Upper lobe of left lung (tissue), 6 donors: ENCODE measurements around the gene ZNF91. TPM values are rescaled to one million over a fixed set of nuclear protein-coding genes. Genes with fewer than 3 reads are reported as not detected.

Experiments used
- ATAC-seq, 2 donors: fragments of 200-7000 bp; cut with Tn5 transposase; one replicate each; pipeline ENCODE4 v1.9.1; 2022; ENCODE audit warnings: mild to moderate bottlenecking in 2 of 2, moderate library complexity in 2 of 2; ENCODE audit not compliant: low FRiP score in 2 of 2
- DNase-seq, 2 donors: peaks; one replicate each; pipeline ENCODE4 v3.0.0-alpha.2; 2019 to 2020
- H3K27ac ChIP-seq, 4 donors: fragments of 200-600 bp; sonication (generic); one replicate each; pipeline ENCODE4 v1.5.1; 2016 to 2019
- H3K27me3 ChIP-seq, 4 donors: fragments of 200-600 bp; sonication (generic); one replicate each; pipeline ENCODE4 v1.5.1; 2017 to 2019
- H3K36me3 ChIP-seq, 4 donors: fragments of 200-600 bp; sonication (generic); one replicate each; pipeline ENCODE4 v1.5.1; 2016 to 2019
- H3K4me1 ChIP-seq, 4 donors: fragments of 200-600 bp; sonication (generic); one replicate each; pipeline ENCODE4 v1.5.1; 2018 to 2019
- H3K4me3 ChIP-seq, 4 donors: fragments of 200-600 bp; sonication (generic); one replicate each; pipeline ENCODE4 v1.5.1; 2017 to 2019; ENCODE audit warnings: mild to moderate bottlenecking in 2 of 4, moderate library complexity in 1 of 4
- H3K9me3 ChIP-seq, 4 donors: fragments of 200-600 bp; sonication (generic); one replicate each; pipeline ENCODE4 v1.5.1; 2018 to 2019
- EP300 ChIP-seq, 4 donors: sonication (generic); formaldehyde crosslinking; IDR thresholded peaks; one replicate each; pipeline ENCODE4 v1.5.1; 2017; ENCODE audit warnings: antibody characterized with exemption in 4 of 4, control low read depth in 2 of 4
- POLR2A ChIP-seq, 4 donors: fragments of 450-650 bp; IDR thresholded peaks; one replicate each; pipeline ENCODE4 v1.5.1; 2016 to 2017; ENCODE audit warnings: antibody characterized with exemption in 4 of 4, mild to moderate bottlenecking in 2 of 4
- POLR2AphosphoS5 ChIP-seq, 2 donors: sonication (generic); formaldehyde crosslinking; IDR thresholded peaks; one replicate each; pipeline ENCODE4 v1.5.1; 2017; ENCODE audit warnings: antibody characterized with exemption in 2 of 2
- WGBS, 2 donors: methylation state at CpG; one replicate each; pipeline ENCODE4 v1.1.5; 2017 to 2018; 5-methylcytosine and 5-hydroxymethylcytosine counted together
- total RNA-seq, 6 donors: library from RNA; depleted of rRNA in 4 of 6; stranded (reverse); fragments of >200 nt in 4 of 6; gene quantifications; one replicate each; pipeline versions ENCODE4 v1.1.0 to v1.2.1, GENCODE V29; 2016 to 2021
- TF ChIP-seq, protein P1 (sequence below), 6 experiments: fragments of 450-650 bp in 4 of 6; fragments of 200-600 bp in 2 of 6; sonication (generic) in 2 of 6; IDR thresholded peaks; one replicate each; pipeline ENCODE4 v1.5.1; 2016 to 2019; ENCODE audit warnings: antibody characterized with exemption in 6 of 6
- donor health status: DM: no; HTN: no; CAD: no; lungs with moderate emphysema.
- donor health status: DM: no; HTN: yes; CAD: no; lungs with severe emphysema.

The ZNF91 gene
- total RNA-seq, 6 donors from 2014 or later, result 37.2 to 134 (median 53.9) TPM

DNA sequence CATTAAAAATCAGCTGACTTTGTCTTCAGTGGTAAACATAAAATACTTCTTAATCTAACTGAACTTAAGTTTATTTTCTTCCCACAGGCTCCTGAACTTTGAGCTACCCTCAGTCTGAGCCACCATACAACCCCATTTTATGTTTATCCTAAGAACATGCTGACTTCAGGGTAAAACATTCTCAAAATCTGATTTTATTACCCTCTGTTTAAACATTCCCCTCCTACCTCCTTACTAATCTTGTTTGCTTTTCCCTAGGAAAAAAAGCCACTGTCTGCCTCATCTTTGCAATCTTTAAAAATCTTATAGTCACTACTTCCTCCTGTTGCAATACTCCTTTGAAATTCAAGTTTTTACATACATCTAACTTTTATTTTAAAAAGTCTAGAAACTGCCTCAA lies 4.0 kb downstream of the ZNF91 start:
- H3K4me1 ChIP-seq, result peaks cover 20 to 32% (median 23%) of the 10 kb centered on the region in 4 donors
- TF ChIP-seq EP300 (IDR thresholded peaks at IDR 0.05) (no peak), POLR2AphosphoS5 (IDR thresholded peaks at IDR 0.05) (no peak), POLR2A (IDR thresholded peaks at IDR 0.05) (no peak)
- TF ChIP-seq, protein P1, sequence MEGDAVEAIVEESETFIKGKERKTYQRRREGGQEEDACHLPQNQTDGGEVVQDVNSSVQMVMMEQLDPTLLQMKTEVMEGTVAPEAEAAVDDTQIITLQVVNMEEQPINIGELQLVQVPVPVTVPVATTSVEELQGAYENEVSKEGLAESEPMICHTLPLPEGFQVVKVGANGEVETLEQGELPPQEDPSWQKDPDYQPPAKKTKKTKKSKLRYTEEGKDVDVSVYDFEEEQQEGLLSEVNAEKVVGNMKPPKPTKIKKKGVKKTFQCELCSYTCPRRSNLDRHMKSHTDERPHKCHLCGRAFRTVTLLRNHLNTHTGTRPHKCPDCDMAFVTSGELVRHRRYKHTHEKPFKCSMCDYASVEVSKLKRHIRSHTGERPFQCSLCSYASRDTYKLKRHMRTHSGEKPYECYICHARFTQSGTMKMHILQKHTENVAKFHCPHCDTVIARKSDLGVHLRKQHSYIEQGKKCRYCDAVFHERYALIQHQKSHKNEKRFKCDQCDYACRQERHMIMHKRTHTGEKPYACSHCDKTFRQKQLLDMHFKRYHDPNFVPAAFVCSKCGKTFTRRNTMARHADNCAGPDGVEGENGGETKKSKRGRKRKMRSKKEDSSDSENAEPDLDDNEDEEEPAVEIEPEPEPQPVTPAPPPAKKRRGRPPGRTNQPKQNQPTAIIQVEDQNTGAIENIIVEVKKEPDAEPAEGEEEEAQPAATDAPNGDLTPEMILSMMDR (IDR thresholded peaks at IDR 0.05), result no peak
- DNase-seq, result no peak
- no peaks in the 10 kb centered on the region for H3K27me3 ChIP-seq
- no peak overlapping the region for H3K27ac ChIP-seq
- H3K9me3 ChIP-seq, result peaks cover 0 to 21% (median 12%) of the 10 kb centered on the region in 4 donors
- no peak overlapping the region for H3K4me3 ChIP-seq
- peaks cover 0 to 23% (median 17%) of the 10 kb centered on the region in 4 donors for H3K36me3 ChIP-seq
- no peak for ATAC-seq

DNA sequence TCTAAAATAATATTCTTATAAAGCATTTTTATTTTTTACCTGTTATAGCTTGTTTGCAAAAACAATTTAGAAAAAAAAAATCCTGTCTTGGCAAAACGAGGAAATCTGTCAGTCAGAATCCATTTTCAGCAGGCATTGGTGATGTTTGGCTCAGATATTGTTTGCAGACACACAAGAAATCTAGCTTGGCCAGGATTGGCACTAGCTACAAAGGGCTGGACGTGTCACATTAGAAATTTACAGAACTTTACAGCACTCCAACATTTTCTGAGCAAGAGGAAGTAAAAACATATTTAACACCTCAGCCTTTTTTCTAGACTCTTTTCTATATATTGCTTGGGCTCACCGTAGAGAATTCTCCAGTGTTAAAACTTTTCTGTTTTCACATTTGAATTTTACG lies 9.9 kb downstream of the ZNF91 start:
- WGBS, 2 donors, result 79 to 91% methylated on average over 4 of the region's 4 CpGs
- no peak for ATAC-seq

DNA sequence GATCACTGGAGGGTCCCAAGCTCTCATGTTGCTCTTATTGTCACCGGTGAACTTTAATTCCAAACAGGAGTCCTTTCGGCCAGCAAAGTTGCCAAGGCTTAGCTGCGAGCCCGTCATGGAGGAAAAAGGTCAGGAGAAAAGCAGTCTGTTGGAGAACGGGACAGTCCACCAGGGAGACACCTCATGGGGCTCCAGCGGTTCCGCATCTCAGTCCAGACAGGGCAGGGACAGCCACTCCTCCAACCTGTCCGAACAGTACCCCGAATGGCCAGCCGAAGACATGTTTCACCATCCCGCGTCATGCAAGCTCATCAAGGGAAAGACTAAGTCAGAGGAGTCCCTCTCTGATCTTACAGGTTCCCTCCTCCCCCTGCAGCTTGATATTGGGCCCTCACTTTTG lies 10.4 kb downstream of the ZNF91 start:
- Histone ChIP-seq H3K9me3 (peaks cover 14 to 66% (median 51%) of the 10 kb centered on the region in 4 donors), H3K27ac (no peak overlapping the region), H3K4me1 (peaks cover 0 to 1% (median under 1%) of the 10 kb centered on the region in 4 donors), H3K27me3 (no peaks in the 10 kb centered on the region), H3K36me3 (peaks cover 5 to 79% (median 40%) of the 10 kb centered on the region in 4 donors), H3K4me3 (no peak overlapping the region)
- DNase-seq (no peak), ATAC-seq (no peak)
- 95 to 100% methylated on average over 6 to 12 of the region's 12 CpGs for WGBS, 2 donors
- TF ChIP-seq, protein P1 (IDR thresholded peaks at IDR 0.05), result no peak
- TF ChIP-seq POLR2AphosphoS5 (IDR thresholded peaks at IDR 0.05) (no peak), POLR2A (IDR thresholded peaks at IDR 0.05) (no peak), EP300 (IDR thresholded peaks at IDR 0.05) (no peak)

More for the DNA sequence above, 9.9 kb downstream of the ZNF91 start:
- Histone ChIP-seq H3K36me3 (peaks cover 5 to 79% (median 40%) of the 10 kb centered on the region in 4 donors), H3K4me1 (no peaks in the 10 kb centered on the region), H3K4me3 (no peak overlapping the region), H3K27ac (no peak overlapping the region), H3K9me3 (peaks cover 14 to 65% (median 50%) of the 10 kb centered on the region in 4 donors), H3K27me3 (no peaks in the 10 kb centered on the region)
- no peak for DNase-seq
- TF ChIP-seq POLR2A (IDR thresholded peaks at IDR 0.05) (no peak), POLR2AphosphoS5 (IDR thresholded peaks at IDR 0.05) (no peak), EP300 (IDR thresholded peaks at IDR 0.05) (no peak)
- TF ChIP-seq, protein P1 (IDR thresholded peaks at IDR 0.05), result no peak

DNA sequence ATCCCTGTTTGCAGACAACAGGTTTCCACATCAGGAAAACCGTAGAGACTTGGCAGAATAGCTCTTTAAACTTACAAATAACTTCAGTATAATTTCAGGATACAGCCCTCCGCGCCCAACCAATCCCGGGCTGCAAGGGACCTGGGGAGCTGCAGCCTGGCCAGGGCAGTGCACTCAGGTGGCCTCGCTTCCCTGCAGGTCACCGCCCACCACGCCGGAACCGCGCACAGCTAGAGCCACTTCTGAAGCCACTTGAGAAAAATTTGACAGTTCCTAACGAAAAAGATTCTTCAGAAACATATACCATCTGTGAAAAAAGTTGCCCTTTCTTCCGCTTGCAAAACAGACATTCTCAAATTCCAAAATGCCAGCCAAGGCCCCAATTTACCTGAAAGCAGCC lies 11.1 kb downstream of the ZNF91 start:
- no peaks in the 10 kb centered on the region for H3K27me3 ChIP-seq
- ATAC-seq (no peak), DNase-seq (peak in 1 of 2 donors; percentile 57)
- TF ChIP-seq POLR2A (IDR thresholded peaks at IDR 0.05), result no peak
- no peak for TF ChIP-seq EP300 (IDR thresholded peaks at IDR 0.05)
- TF ChIP-seq, protein P1 (IDR thresholded peaks at IDR 0.05), result no peak
- TF ChIP-seq POLR2AphosphoS5 (IDR thresholded peaks at IDR 0.05), result no peak
- H3K4me3 ChIP-seq, result no peak overlapping the region
- peaks cover 5 to 85% (median 46%) of the 10 kb centered on the region in 4 donors for H3K36me3 ChIP-seq
- H3K4me1 ChIP-seq, result peaks cover under 1 to 8% (median 4%) of the 10 kb centered on the region in 4 donors
- peaks cover 14 to 72% (median 57%) of the 10 kb centered on the region in 4 donors for H3K9me3 ChIP-seq
- no peak overlapping the region for H3K27ac ChIP-seq
- WGBS, 2 donors, result 96% methylated on average over 12 of the region's 12 CpGs

DNA sequence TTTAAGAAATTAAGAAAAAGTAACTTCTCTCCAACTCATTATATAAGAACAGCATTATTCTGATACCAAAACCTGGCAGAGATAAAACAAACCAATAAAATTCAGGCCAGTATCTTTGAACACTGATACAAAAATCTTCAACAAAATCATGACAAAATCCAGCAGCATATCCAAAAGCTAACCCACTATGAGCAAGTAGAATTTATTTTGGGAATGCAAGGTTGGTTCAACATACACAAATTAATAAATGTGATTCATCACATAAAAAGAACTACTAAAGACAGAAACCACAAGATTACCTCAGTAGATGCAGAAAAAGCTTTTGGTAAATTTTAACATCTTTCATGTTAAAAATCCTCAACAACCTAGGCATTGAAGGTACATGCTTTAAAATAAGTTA lies 12.3 kb downstream of the ZNF91 start:
- Histone ChIP-seq H3K4me3 (no peak overlapping the region), H3K9me3 (peaks cover 14 to 83% (median 64%) of the 10 kb centered on the region in 4 donors)
- TF ChIP-seq POLR2A (IDR thresholded peaks at IDR 0.05) (no peak), POLR2AphosphoS5 (IDR thresholded peaks at IDR 0.05) (no peak), EP300 (IDR thresholded peaks at IDR 0.05) (no peak)
- TF ChIP-seq, protein P1 (IDR thresholded peaks at IDR 0.05), result no peak

More for the DNA sequence above, 12.3 kb downstream of the ZNF91 start:
- peaks cover 3 to 14% (median 5%) of the 10 kb centered on the region in 4 donors for H3K4me1 ChIP-seq
- no peaks in the 10 kb centered on the region for H3K27me3 ChIP-seq
- no peak for ATAC-seq
- H3K36me3 ChIP-seq, result peaks cover 5 to 79% (median 43%) of the 10 kb centered on the region in 4 donors
- no peak overlapping the region for H3K27ac ChIP-seq
- no peak for DNase-seq
